GM19328 (cell line): ENCODE measurements around the gene GATB.

Source experiments
- ATAC-seq: cut with Tn5 transposase; IDR thresholded peaks from one replicate; pipeline ENCODE4 v1.9.1; 2021; ENCODE audit warnings: mild to moderate bottlenecking, moderate library complexity; ENCODE audit not compliant: unreplicated experiment

Gene GATB

GRCh38 chr4:151676301-151676700, 84.5 kb downstream of the GATB start:
- ATAC-seq: no peak

GRCh38 chr4:151675411-151675971, 85.3 kb downstream of the GATB start:
- no peak for ATAC-seq

GRCh38 chr4:151674804-151675391, 85.9 kb downstream of the GATB start:
- no peak for ATAC-seq

GRCh38 chr4:151673908-151674520, 86.8 kb downstream of the GATB start:
- no peak for ATAC-seq

- no peak for ATAC-seq
These were observed 87.8 kb downstream of the GATB start for GRCh38 chr4:151672996-151673395.

- no peak for ATAC-seq
These were observed 89.2 kb downstream of the GATB start for GRCh38 chr4:151671541-151672059.

GRCh38 chr4:151670843-151671242, 90.0 kb downstream of the GATB start:
- ATAC-seq: no peak

- ATAC-seq: no peak
These were observed 90.8 kb downstream of the GATB start for GRCh38 chr4:151669990-151670389.

- ATAC-seq: no peak
These were observed 92.0 kb downstream of the GATB start for GRCh38 chr4:151668689-151669402.

- ATAC-seq: no peak
These were observed 93.1 kb downstream of the GATB start for GRCh38 chr4:151667666-151668065.

GRCh38 chr4:151667048-151667447, 93.8 kb downstream of the GATB start:
- no peak for ATAC-seq

GRCh38 chr4:151666501-151666900, 94.3 kb downstream of the GATB start:
- ATAC-seq: no peak

- no peak for ATAC-seq
These were observed 95.1 kb downstream of the GATB start for GRCh38 chr4:151665785-151666127.

GRCh38 chr4:151665022-151665784, 95.6 kb downstream of the GATB start:
- ATAC-seq: no peak

GRCh38 chr4:151664289-151664688, 96.5 kb downstream of the GATB start:
- ATAC-seq: no peak

GRCh38 chr4:151663109-151663508, 97.7 kb downstream of the GATB start:
- ATAC-seq: no peak

- no peak for ATAC-seq
These were observed 98.9 kb downstream of the GATB start for GRCh38 chr4:151661873-151662272.

GRCh38 chr4:151660676-151661075, 100.1 kb downstream of the GATB start:
- ATAC-seq: no peak

GRCh38 chr4:151659601-151660364, 101.0 kb downstream of the GATB start:
- no peak for ATAC-seq

- ATAC-seq: no peak
These were observed 101.7 kb downstream of the GATB start for GRCh38 chr4:151658959-151659600.
